Duodenal mucosa (tissue), 2 donors: ENCODE results near the gene CAP2.
A peak's percentile ranks its signal among the peaks of the same experiment; 100 is the strongest.

Experiments
- H3K27ac ChIP-seq: one replicate; pipeline ENCODE4 v1.7.0; 2013; ENCODE audit warnings: low read depth, low read length
- H3K27me3 ChIP-seq, 2 donors: one replicate each; pipeline ENCODE4 v1.7.0; 2013; ENCODE audit warnings: low read length in 2 of 2, control low read depth in 1 of 2; ENCODE audit not compliant: insufficient read depth in 2 of 2, control insufficient read depth in 1 of 2
- H3K36me3 ChIP-seq, 2 donors: one replicate each; pipeline ENCODE4 v1.7.0; 2013; ENCODE audit warnings: low read length in 2 of 2, control low read depth in 1 of 2; ENCODE audit not compliant: insufficient read depth in 2 of 2, control insufficient read depth in 1 of 2
- H3K4me1 ChIP-seq, 2 donors: one replicate each; pipeline ENCODE4 v1.7.0; 2013; ENCODE audit warnings: low read length in 2 of 2, control low read depth in 1 of 2; ENCODE audit not compliant: insufficient read depth in 2 of 2, control insufficient read depth in 1 of 2
- H3K4me3 ChIP-seq, 2 donors: one replicate each; pipeline ENCODE4 v1.7.0; 2013; ENCODE audit warnings: low read length in 2 of 2, low read depth in 1 of 2
- H3K9ac ChIP-seq, 2 donors: one replicate each; pipeline ENCODE4 v1.7.0; 2013; ENCODE audit warnings: low read length in 2 of 2, low read depth in 1 of 2
- H3K9me3 ChIP-seq, 2 donors: one replicate each; pipeline ENCODE4 v1.7.0; 2013; ENCODE audit warnings: low read length in 2 of 2, control low read depth in 1 of 2; ENCODE audit not compliant: control insufficient read depth in 1 of 2

Gene CAP2

GRCh38 chr6:17470202-17470937 lies 77.0 kb downstream of the CAP2 start:
- no peak overlapping the region for H3K27ac ChIP-seq
- H3K27me3 ChIP-seq: no peaks in the 10 kb centered on the region
- H3K4me1 ChIP-seq: peaks cover 6 to 20% of the 10 kb centered on the region in 2 donors

GRCh38 chr6:17470938-17471327 lies 77.5 kb downstream of the CAP2 start:
- Histone ChIP-seq H3K9me3 (no peaks in the 10 kb centered on the region), H3K4me1 (peaks cover 6 to 20% of the 10 kb centered on the region in 2 donors), H3K36me3 (no peaks in the 10 kb centered on the region), H3K9ac (no peak overlapping the region), H3K27me3 (no peaks in the 10 kb centered on the region), H3K4me3 (no peak overlapping the region), H3K27ac (no peak overlapping the region)

More at GRCh38 chr6:17470202-17470937, 77.0 kb downstream of the CAP2 start:
- H3K9me3 ChIP-seq: no peaks in the 10 kb centered on the region
- H3K36me3 ChIP-seq: no peaks in the 10 kb centered on the region
- H3K4me3 ChIP-seq: no peak overlapping the region
- H3K9ac ChIP-seq: no peak overlapping the region

GRCh38 chr6:17472653-17473183 lies 79.3 kb downstream of the CAP2 start:
- no peaks in the 10 kb centered on the region for H3K36me3 ChIP-seq
- no peak overlapping the region for H3K27ac ChIP-seq
- no peak overlapping the region for H3K4me3 ChIP-seq
- no peaks in the 10 kb centered on the region for H3K27me3 ChIP-seq
- peaks cover 6 to 20% of the 10 kb centered on the region in 2 donors for H3K4me1 ChIP-seq
- peak overlapping the region in 1 of 2 donors; percentile 10 for H3K9ac ChIP-seq
- H3K9me3 ChIP-seq: no peaks in the 10 kb centered on the region

GRCh38 chr6:17473554-17473953 lies 80.2 kb downstream of the CAP2 start:
- H3K27ac ChIP-seq: no peak overlapping the region
- no peaks in the 10 kb centered on the region for H3K27me3 ChIP-seq
- H3K36me3 ChIP-seq: no peaks in the 10 kb centered on the region
- H3K4me3 ChIP-seq: no peak overlapping the region
- no peak overlapping the region for H3K9ac ChIP-seq
- peaks cover 6 to 20% of the 10 kb centered on the region in 2 donors for H3K4me1 ChIP-seq
- no peaks in the 10 kb centered on the region for H3K9me3 ChIP-seq

GRCh38 chr6:17474289-17474688 lies 80.9 kb downstream of the CAP2 start:
- Histone ChIP-seq H3K4me3 (no peak overlapping the region), H3K9me3 (no peaks in the 10 kb centered on the region), H3K27me3 (no peaks in the 10 kb centered on the region), H3K27ac (no peak overlapping the region), H3K36me3 (no peaks in the 10 kb centered on the region), H3K4me1 (peaks cover 6 to 20% of the 10 kb centered on the region in 2 donors), H3K9ac (no peak overlapping the region)

- H3K27ac ChIP-seq: no peak overlapping the region
- no peak overlapping the region for H3K9ac ChIP-seq
- no peaks in the 10 kb centered on the region for H3K36me3 ChIP-seq
- peaks cover 6 to 20% of the 10 kb centered on the region in 2 donors for H3K4me1 ChIP-seq
- H3K27me3 ChIP-seq: no peaks in the 10 kb centered on the region
- no peaks in the 10 kb centered on the region for H3K9me3 ChIP-seq
- no peak overlapping the region for H3K4me3 ChIP-seq
Observed at GRCh38 chr6:17475606-17476244, 82.3 kb downstream of the CAP2 start.

GRCh38 chr6:17476511-17476910 lies 83.1 kb downstream of the CAP2 start:
- Histone ChIP-seq H3K9me3 (no peaks in the 10 kb centered on the region), H3K27me3 (no peaks in the 10 kb centered on the region), H3K36me3 (no peaks in the 10 kb centered on the region), H3K4me1 (peaks cover 6 to 15% of the 10 kb centered on the region in 2 donors), H3K9ac (no peak overlapping the region), H3K27ac (no peak overlapping the region), H3K4me3 (no peak overlapping the region)

GRCh38 chr6:17477356-17477755 lies 84.0 kb downstream of the CAP2 start:
- H3K27me3 ChIP-seq: no peaks in the 10 kb centered on the region
- H3K36me3 ChIP-seq: no peaks in the 10 kb centered on the region
- H3K4me1 ChIP-seq: peaks cover 5 to 13% of the 10 kb centered on the region in 2 donors
- no peaks in the 10 kb centered on the region for H3K9me3 ChIP-seq
- no peak overlapping the region for H3K4me3 ChIP-seq
- no peak overlapping the region for H3K27ac ChIP-seq
- no peak overlapping the region for H3K9ac ChIP-seq

GRCh38 chr6:17478223-17478907 lies 85.0 kb downstream of the CAP2 start:
- Histone ChIP-seq H3K4me3 (no peak overlapping the region), H3K4me1 (peaks cover 0 to 3% of the 10 kb centered on the region in 2 donors), H3K9me3 (no peaks in the 10 kb centered on the region), H3K27ac (no peak overlapping the region), H3K36me3 (no peaks in the 10 kb centered on the region), H3K9ac (no peak overlapping the region), H3K27me3 (no peaks in the 10 kb centered on the region)

- Histone ChIP-seq H3K36me3 (no peaks in the 10 kb centered on the region), H3K27ac (no peak overlapping the region)
Observed at GRCh38 chr6:17478946-17479345, 85.6 kb downstream of the CAP2 start.

More at GRCh38 chr6:17478946-17479345, 85.6 kb downstream of the CAP2 start:
- Histone ChIP-seq H3K4me3 (no peak overlapping the region), H3K27me3 (no peaks in the 10 kb centered on the region), H3K4me1 (no peaks in the 10 kb centered on the region), H3K9me3 (no peaks in the 10 kb centered on the region), H3K9ac (no peak overlapping the region)
